ENCODE measurements around the gene PROB1. TPM values are rescaled to one million over a fixed set of nuclear protein-coding genes. Genes with fewer than 3 reads are reported as not detected.
"Not testable (repeated sequence)": the region's sequence is repeated elsewhere in the genome, so short reads cannot be mapped to it uniquely, and the experiment has no call there.

Gene PROB1
- total and polyA plus RNA-seq, 2 experiments from 2014 or later = 0.10 to 0.63 TPM

DNA sequence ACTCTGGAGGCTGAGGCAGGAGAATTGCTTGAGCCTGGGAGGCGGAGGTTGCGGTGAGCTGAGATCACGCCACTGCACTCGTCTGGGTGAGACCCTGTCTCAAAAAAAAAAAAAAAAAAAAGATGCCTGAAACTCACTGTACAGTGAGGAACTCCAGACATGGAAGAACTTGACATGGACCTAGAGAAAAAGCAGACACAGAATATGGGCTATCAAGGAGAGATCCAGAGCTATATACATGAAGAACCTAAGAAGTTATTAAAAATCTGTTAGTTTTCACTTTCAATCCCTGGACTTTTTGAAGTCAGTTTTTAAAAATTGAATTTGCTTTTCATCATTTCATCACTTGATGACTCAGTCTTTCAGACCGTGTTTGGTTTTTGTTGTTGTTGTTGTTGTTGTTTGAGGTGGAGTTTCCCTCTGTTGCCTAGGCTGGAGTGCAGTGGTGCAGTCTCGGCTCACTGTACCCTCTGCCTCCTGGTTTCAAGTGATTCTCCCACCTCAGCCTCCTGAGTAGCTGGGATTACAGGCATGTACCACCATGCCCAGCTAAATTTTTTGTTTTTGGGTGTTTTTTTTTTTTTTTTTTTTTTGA, 33.0 kb downstream of the PROB1 start:
- no peaks in the 10 kb centered on the region for H3K4me1 ChIP-seq (ENCODE audit: insufficient read depth)
- DNase-seq (ENCODE audit: low spot score) = no peak
- no peak overlapping the region for H3K4me2 ChIP-seq
- no peak overlapping the region for H2AFZ ChIP-seq
- H3K27me3 ChIP-seq = no peaks in the 10 kb centered on the region
- H3K9me2 ChIP-seq (replicated peaks; ENCODE audit: insufficient read depth) = no peaks in the 10 kb centered on the region
- no peaks in the 10 kb centered on the region for H3K36me3 ChIP-seq (replicated peaks; ENCODE audit: insufficient read depth, low read depth)
- no peak overlapping the region for H3K4me3 ChIP-seq
- H3K9me3 ChIP-seq (ENCODE audit: low read depth) = no peaks in the 10 kb centered on the region
- 80% methylated on average over 6 of the region's 6 CpGs for WGBS (ENCODE audit: low lambda C conversion rate, missing lambda C conversion rate)
- TF ChIP-seq, protein P1, sequence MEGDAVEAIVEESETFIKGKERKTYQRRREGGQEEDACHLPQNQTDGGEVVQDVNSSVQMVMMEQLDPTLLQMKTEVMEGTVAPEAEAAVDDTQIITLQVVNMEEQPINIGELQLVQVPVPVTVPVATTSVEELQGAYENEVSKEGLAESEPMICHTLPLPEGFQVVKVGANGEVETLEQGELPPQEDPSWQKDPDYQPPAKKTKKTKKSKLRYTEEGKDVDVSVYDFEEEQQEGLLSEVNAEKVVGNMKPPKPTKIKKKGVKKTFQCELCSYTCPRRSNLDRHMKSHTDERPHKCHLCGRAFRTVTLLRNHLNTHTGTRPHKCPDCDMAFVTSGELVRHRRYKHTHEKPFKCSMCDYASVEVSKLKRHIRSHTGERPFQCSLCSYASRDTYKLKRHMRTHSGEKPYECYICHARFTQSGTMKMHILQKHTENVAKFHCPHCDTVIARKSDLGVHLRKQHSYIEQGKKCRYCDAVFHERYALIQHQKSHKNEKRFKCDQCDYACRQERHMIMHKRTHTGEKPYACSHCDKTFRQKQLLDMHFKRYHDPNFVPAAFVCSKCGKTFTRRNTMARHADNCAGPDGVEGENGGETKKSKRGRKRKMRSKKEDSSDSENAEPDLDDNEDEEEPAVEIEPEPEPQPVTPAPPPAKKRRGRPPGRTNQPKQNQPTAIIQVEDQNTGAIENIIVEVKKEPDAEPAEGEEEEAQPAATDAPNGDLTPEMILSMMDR (IDR thresholded peaks at IDR 0.05; ENCODE audit: poor library complexity) = no peak
- TF ChIP-seq EZH2 (IDR thresholded peaks at IDR 0.05; ENCODE audit: borderline replicate concordance) (no peak), EZH2phosphoT487 (IDR thresholded peaks at IDR 0.05; ENCODE audit: low read depth, severe bottlenecking, unreplicated experiment) (no peak)
- peaks cover 73% of the 10 kb centered on the region for H3K79me2 ChIP-seq
- H4K20me1 ChIP-seq (ENCODE audit: insufficient read depth, poor library complexity, severe bottlenecking) = peaks cover 71% of the 10 kb centered on the region
- no peak overlapping the region for H3K27ac ChIP-seq

DNA sequence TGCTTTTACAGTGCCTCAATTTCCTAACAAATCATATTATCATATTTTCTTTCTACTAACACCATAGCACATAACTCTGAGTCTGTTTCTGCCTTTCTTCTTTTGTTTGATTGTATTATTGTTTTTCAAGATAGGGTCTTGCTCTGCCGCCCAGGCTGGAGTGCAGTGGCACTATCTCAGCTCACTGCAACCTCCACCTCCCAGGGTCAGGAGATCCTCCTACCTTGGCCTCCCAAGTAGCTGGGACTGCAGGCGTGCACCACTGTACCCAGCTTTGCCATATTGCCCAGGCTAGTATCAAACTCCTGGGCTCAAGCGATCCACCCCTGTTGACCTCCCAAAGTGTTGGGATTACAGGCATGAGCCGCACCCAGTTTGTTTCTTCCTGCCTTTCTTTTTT, 34.5 kb downstream of the PROB1 start:
- no peaks in the 10 kb centered on the region for H3K9me3 ChIP-seq (ENCODE audit: low read depth)
- peaks cover 83% of the 10 kb centered on the region for H3K79me2 ChIP-seq
- DNase-seq (ENCODE audit: low spot score) = no peak
- TF ChIP-seq, protein P1 (IDR thresholded peaks at IDR 0.05; ENCODE audit: poor library complexity) = no peak
- no peak for TF ChIP-seq EZH2 (IDR thresholded peaks at IDR 0.05; ENCODE audit: borderline replicate concordance)
- no peak for TF ChIP-seq EZH2phosphoT487 (IDR thresholded peaks at IDR 0.05; ENCODE audit: low read depth, severe bottlenecking, unreplicated experiment)
- no peaks in the 10 kb centered on the region for H3K27me3 ChIP-seq
- H3K36me3 ChIP-seq (replicated peaks; ENCODE audit: insufficient read depth, low read depth) = no peaks in the 10 kb centered on the region
- H3K9me2 ChIP-seq (replicated peaks; ENCODE audit: insufficient read depth) = no peaks in the 10 kb centered on the region
- no peaks in the 10 kb centered on the region for H3K4me1 ChIP-seq (ENCODE audit: insufficient read depth)
- 95% methylated on average over 4 of the region's 4 CpGs for WGBS (ENCODE audit: low lambda C conversion rate, missing lambda C conversion rate)
- no peak overlapping the region for H2AFZ ChIP-seq
- H3K27ac ChIP-seq = no peak overlapping the region
- H4K20me1 ChIP-seq (ENCODE audit: insufficient read depth, poor library complexity, severe bottlenecking) = peaks cover 83% of the 10 kb centered on the region
- H3K4me3 ChIP-seq = no peak overlapping the region
- H3K4me2 ChIP-seq = no peak overlapping the region

DNA sequence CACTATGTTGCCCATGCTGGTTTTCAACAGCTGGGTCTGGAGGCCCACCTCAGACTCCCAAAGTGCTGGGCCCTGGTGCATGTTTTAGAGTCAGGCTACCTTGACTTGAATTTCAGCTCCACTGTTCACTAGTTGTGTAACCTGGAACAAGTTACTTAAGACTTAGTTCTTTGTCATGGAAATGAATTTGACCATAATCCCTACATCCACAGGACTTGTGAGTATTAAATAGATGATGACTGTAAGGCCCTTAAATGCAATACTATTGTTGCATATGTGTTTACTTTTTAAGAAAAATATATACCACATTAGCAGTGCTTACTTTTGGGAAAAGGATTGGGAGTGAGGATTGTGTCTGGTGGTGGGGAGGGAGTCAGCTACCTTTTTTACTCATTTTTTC, 36.8 kb downstream of the PROB1 start:
- no peak for DNase-seq (ENCODE audit: low spot score)
- no peak overlapping the region for H3K4me3 ChIP-seq
- no peaks in the 10 kb centered on the region for H3K27me3 ChIP-seq
- no peak overlapping the region for H3K4me2 ChIP-seq
- H3K79me2 ChIP-seq = peaks cover 99% of the 10 kb centered on the region
- TF ChIP-seq EZH2 (IDR thresholded peaks at IDR 0.05; ENCODE audit: borderline replicate concordance) (no peak), EZH2phosphoT487 (IDR thresholded peaks at IDR 0.05; ENCODE audit: low read depth, severe bottlenecking, unreplicated experiment) (no peak)
- TF ChIP-seq, protein P1 (IDR thresholded peaks at IDR 0.05; ENCODE audit: poor library complexity) = no peak
- H3K9me3 ChIP-seq (ENCODE audit: low read depth) = peaks cover 4% of the 10 kb centered on the region
- no peak overlapping the region for H2AFZ ChIP-seq
- H3K4me1 ChIP-seq (ENCODE audit: insufficient read depth) = no peaks in the 10 kb centered on the region
- H3K27ac ChIP-seq = no peak overlapping the region
- peaks cover 99% of the 10 kb centered on the region for H4K20me1 ChIP-seq (ENCODE audit: insufficient read depth, poor library complexity, severe bottlenecking)
- H3K36me3 ChIP-seq (replicated peaks; ENCODE audit: insufficient read depth, low read depth) = no peaks in the 10 kb centered on the region
- no peaks in the 10 kb centered on the region for H3K9me2 ChIP-seq (replicated peaks; ENCODE audit: insufficient read depth)

DNA sequence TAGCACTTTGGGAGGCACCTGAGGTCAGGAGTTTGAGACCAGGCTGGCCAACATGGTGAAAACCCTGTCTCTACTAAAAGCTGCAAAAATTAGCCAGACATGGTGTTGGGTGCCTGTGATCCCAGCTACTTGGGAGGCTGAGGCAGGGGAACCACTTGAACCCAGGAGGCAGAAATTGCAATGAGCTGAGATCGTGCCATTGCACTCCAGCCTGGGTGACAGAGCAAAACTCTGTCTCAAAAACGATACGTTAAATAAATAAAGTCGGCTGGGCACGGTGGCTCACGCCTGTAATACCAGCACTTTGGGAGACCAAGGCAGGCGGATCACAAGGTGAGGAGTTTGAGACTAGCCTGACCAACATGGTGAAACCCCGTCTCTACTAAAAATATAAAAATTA, 39.0 kb downstream of the PROB1 start:
- H3K27me3 ChIP-seq; H3K4me1 ChIP-seq (ENCODE audit: insufficient read depth); H3K36me3 ChIP-seq (replicated peaks; ENCODE audit: insufficient read depth, low read depth); H3K4me3 ChIP-seq; H3K27ac ChIP-seq; H3K9me3 ChIP-seq (ENCODE audit: low read depth); H2AFZ ChIP-seq; H3K4me2 ChIP-seq; H3K9me2 ChIP-seq (replicated peaks; ENCODE audit: insufficient read depth); DNase-seq (ENCODE audit: low spot score): not testable (repeated sequence)
- Histone ChIP-seq H3K79me2 (peaks cover 100% of the 10 kb centered on the region), H4K20me1 (ENCODE audit: insufficient read depth, poor library complexity, severe bottlenecking) (peaks cover 99% of the 10 kb centered on the region)
- 93% methylated on average over 8 of the region's 8 CpGs for WGBS (ENCODE audit: low lambda C conversion rate, missing lambda C conversion rate)

Data from hepatocyte (in vitro differentiated cells).